Neural progenitor cell (in vitro differentiated cells): ENCODE results near the gene EFCAB10. TPM values are rescaled to one million over a fixed set of nuclear protein-coding genes. Genes with fewer than 3 reads are reported as not detected.

Source experiments
- DNase-seq: peaks from one replicate; pipeline ENCODE4 v3.0.0-alpha.2; 2016; ENCODE audit warnings: low spot score
- H2AFZ ChIP-seq: fragments of 200-600 bp; sonication (generic); replicated peaks from 2 replicates; pipeline ENCODE4 v1.6.1; 2016; ENCODE audit warnings: antibody characterized with exemption
- H3F3A ChIP-seq: fragments of 200-600 bp; sonication (generic); 2 replicates; pipeline ENCODE4 v1.6.1; 2016; ENCODE audit warnings: antibody characterized with exemption, low read depth
- H3K27ac ChIP-seq: fragments of 200-600 bp; sonication (generic); 2 replicates; pipeline ENCODE4 v1.5.1; 2016; ENCODE audit warnings: mild to moderate bottlenecking
- H3K27me3 ChIP-seq: fragments of 200-600 bp; sonication (generic); 2 replicates; pipeline ENCODE4 v1.6.1; 2016; ENCODE audit warnings: mild to moderate bottlenecking, moderate library complexity
- H3K36me3 ChIP-seq: fragments of 200-600 bp; sonication (generic); 2 replicates; pipeline ENCODE4 v1.5.1; 2016
- H3K4me1 ChIP-seq: fragments of 200-600 bp; sonication (generic); 2 replicates; pipeline ENCODE4 v1.6.1; 2016; ENCODE audit warnings: mixed run types
- H3K4me2 ChIP-seq: fragments of 200-600 bp; sonication (generic); 2 replicates; pipeline ENCODE4 v1.6.1; 2016
- H3K4me3 ChIP-seq: fragments of 200-600 bp; sonication (generic); 2 replicates; pipeline ENCODE4 v1.5.1; 2016
- H3K79me2 ChIP-seq: fragments of 200-600 bp; sonication (generic); 2 replicates; pipeline ENCODE4 v1.6.1; 2016; ENCODE audit warnings: low read depth
- H3K9ac ChIP-seq: fragments of 200-600 bp; sonication (generic); 2 replicates; pipeline ENCODE4 v1.6.1; 2016
- H3K9me3 ChIP-seq: fragments of 200-600 bp; sonication (generic); 2 replicates; pipeline ENCODE4 v1.5.1; 2016; ENCODE audit warnings: low read depth
- H4K20me1 ChIP-seq: fragments of 200-600 bp; sonication (generic); 2 replicates; pipeline ENCODE4 v1.6.1; 2016; ENCODE audit warnings: low read depth
- H3K27ac Mint-ChIP-seq: 3 replicates; pipeline ENCODE4 v1.8.0; 2021; ENCODE audit warnings: mixed read lengths
- H3K27me3 Mint-ChIP-seq: 2 replicates; pipeline ENCODE4 v1.8.0; 2022; ENCODE audit warnings: low read depth, mild to moderate bottlenecking, inconsistent platforms, moderate library complexity, mixed read lengths; ENCODE audit not compliant: insufficient read depth
- H3K36me3 Mint-ChIP-seq: 3 replicates; pipeline ENCODE4 v1.8.0; 2021; ENCODE audit warnings: mixed read lengths
- H3K4me1 Mint-ChIP-seq: 3 replicates; pipeline ENCODE4 v1.8.0; 2021; ENCODE audit warnings: mixed read lengths
- H3K4me3 Mint-ChIP-seq: 3 replicates; pipeline ENCODE4 v1.8.0; 2021; ENCODE audit warnings: mild to moderate bottlenecking, moderate library complexity, mixed read lengths
- H3K9me3 Mint-ChIP-seq: 3 replicates; pipeline ENCODE4 v1.8.0; 2020; ENCODE audit warnings: mixed read lengths
- EZH2 ChIP-seq: fragments of 200-600 bp; sonication (generic); IDR thresholded peaks from 2 replicates; pipeline ENCODE4 v1.6.1; 2017; ENCODE audit warnings: antibody characterized with exemption, mild to moderate bottlenecking, moderate library complexity
- EZH2phosphoT487 ChIP-seq: fragments of 200-600 bp; sonication (generic); IDR thresholded peaks from 2 replicates; pipeline ENCODE4 v1.6.1; 2017; ENCODE audit warnings: antibody characterized with exemption
- total RNA-seq: library from RNA; depleted of rRNA; stranded (reverse); fragments of >200 nt; gene quantifications from 2 replicates; pipeline ENCODE4 v1.2.3, GENCODE V29; 2015; ENCODE audit warnings: low replicate concordance
- TF ChIP-seq, protein P1 (sequence below): fragments of 200-600 bp; sonication (generic); IDR thresholded peaks from 2 replicates; pipeline ENCODE4 v1.5.1; 2017; ENCODE audit warnings: antibody characterized with exemption, mild to moderate bottlenecking

EFCAB10 gene
- total RNA-seq, 1 donor from 2014 or later: 5.0 TPM

DNA sequence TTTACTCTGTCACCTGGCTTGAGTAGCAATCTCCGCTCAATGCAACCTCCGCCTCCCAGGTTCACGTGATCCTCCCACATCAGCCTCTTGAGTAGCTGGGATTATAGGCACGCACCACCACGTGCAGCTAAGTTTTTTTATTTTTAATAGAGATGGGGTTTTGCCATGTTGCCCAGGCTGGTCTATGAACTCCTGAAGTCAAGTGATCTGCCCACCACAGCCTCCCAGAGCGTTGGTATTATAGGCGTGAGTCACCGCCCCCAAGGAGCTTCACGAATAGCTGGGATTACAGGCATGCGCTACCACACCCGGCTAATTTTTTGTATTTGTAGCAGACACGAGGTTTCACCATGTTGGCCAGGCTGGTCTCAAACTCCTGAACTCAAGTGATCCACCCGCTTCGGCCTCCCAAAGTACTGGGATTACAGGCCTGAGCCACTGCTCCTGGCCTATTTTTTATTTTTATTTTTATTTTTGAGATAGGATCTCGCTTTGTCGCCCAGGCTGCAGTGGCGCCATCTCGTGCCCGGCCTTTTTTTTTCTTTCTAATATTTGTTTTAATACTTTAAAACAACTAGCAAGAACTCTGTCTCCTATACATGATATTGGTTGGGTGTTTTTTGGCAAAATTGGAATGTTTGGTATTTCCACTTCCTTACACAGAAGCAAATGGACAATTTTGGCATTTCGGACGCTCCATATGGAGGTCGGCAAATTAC is 1.1 kb downstream of the EFCAB10 start:
- TF ChIP-seq EZH2phosphoT487: no peak
- TF ChIP-seq, protein P1, sequence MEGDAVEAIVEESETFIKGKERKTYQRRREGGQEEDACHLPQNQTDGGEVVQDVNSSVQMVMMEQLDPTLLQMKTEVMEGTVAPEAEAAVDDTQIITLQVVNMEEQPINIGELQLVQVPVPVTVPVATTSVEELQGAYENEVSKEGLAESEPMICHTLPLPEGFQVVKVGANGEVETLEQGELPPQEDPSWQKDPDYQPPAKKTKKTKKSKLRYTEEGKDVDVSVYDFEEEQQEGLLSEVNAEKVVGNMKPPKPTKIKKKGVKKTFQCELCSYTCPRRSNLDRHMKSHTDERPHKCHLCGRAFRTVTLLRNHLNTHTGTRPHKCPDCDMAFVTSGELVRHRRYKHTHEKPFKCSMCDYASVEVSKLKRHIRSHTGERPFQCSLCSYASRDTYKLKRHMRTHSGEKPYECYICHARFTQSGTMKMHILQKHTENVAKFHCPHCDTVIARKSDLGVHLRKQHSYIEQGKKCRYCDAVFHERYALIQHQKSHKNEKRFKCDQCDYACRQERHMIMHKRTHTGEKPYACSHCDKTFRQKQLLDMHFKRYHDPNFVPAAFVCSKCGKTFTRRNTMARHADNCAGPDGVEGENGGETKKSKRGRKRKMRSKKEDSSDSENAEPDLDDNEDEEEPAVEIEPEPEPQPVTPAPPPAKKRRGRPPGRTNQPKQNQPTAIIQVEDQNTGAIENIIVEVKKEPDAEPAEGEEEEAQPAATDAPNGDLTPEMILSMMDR: peak; percentile 18
- H3K4me3 ChIP-seq: no peak overlapping the region
- peak overlapping the region; percentile 88 for H3K4me3 Mint-ChIP-seq

GRCh38 chr7:105578496-105578895 is 2.8 kb downstream of the EFCAB10 start:
- H4K20me1 ChIP-seq: no peaks in the 10 kb centered on the region
- no peaks in the 10 kb centered on the region for H3K79me2 ChIP-seq
- H3K4me3 ChIP-seq: no peak overlapping the region
- no peak overlapping the region for H2AFZ ChIP-seq
- H3K36me3 Mint-ChIP-seq: peaks cover 5% of the 10 kb centered on the region
- H3K9ac ChIP-seq: no peak overlapping the region
- DNase-seq: no peak
- H3K27me3 Mint-ChIP-seq: peaks cover 8% of the 10 kb centered on the region
- peaks cover 2% of the 10 kb centered on the region for H3K9me3 Mint-ChIP-seq
- no peaks in the 10 kb centered on the region for H3K27me3 ChIP-seq
- peaks cover 5% of the 10 kb centered on the region for H3K4me1 ChIP-seq
- H3K36me3 ChIP-seq: no peaks in the 10 kb centered on the region
- peaks cover 18% of the 10 kb centered on the region for H3K4me1 Mint-ChIP-seq
- no peak overlapping the region for H3K27ac Mint-ChIP-seq
- no peak overlapping the region for H3K27ac ChIP-seq
- no peak overlapping the region for H3K4me3 Mint-ChIP-seq
- H3F3A ChIP-seq: peaks cover 5% of the 10 kb centered on the region
- H3K9me3 ChIP-seq: no peaks in the 10 kb centered on the region
- H3K4me2 ChIP-seq: no peak overlapping the region
- TF ChIP-seq, protein P1: no peak
- TF ChIP-seq EZH2phosphoT487: no peak
- no peak for TF ChIP-seq EZH2

More for the DNA sequence above, 1.1 kb downstream of the EFCAB10 start:
- H3K9me3 ChIP-seq: no peaks in the 10 kb centered on the region
- Mint-ChIP-seq H3K4me1 (peaks cover 18% of the 10 kb centered on the region), H3K27ac (no peak overlapping the region), H3K36me3 (peaks cover 2% of the 10 kb centered on the region), H3K9me3 (peaks cover 9% of the 10 kb centered on the region), H3K27me3 (peaks cover 7% of the 10 kb centered on the region)
- no peaks in the 10 kb centered on the region for H3K79me2 ChIP-seq
- peaks cover 5% of the 10 kb centered on the region for H3K4me1 ChIP-seq
- no peaks in the 10 kb centered on the region for H4K20me1 ChIP-seq
- no peak overlapping the region for H3K9ac ChIP-seq
- no peak overlapping the region for H3K27ac ChIP-seq
- no peak overlapping the region for H3K4me2 ChIP-seq
- H3K27me3 ChIP-seq: no peaks in the 10 kb centered on the region
- peaks cover 5% of the 10 kb centered on the region for H3F3A ChIP-seq
- H3K36me3 ChIP-seq: no peaks in the 10 kb centered on the region
- H2AFZ ChIP-seq: no peak overlapping the region
- DNase-seq: no peak

- Histone ChIP-seq H4K20me1 (no peaks in the 10 kb centered on the region), H3K4me1 (peaks cover 5% of the 10 kb centered on the region), H2AFZ (no peak overlapping the region), H3K27ac (no peak overlapping the region), H3K79me2 (no peaks in the 10 kb centered on the region), H3K4me3 (no peak overlapping the region), H3K9me3 (no peaks in the 10 kb centered on the region), H3K9ac (no peak overlapping the region), H3F3A (peaks cover 5% of the 10 kb centered on the region), H3K4me2 (no peak overlapping the region), H3K27me3 (no peaks in the 10 kb centered on the region), H3K36me3 (no peaks in the 10 kb centered on the region)
- Mint-ChIP-seq H3K4me1 (peaks cover 16% of the 10 kb centered on the region), H3K27me3 (peaks cover 8% of the 10 kb centered on the region), H3K9me3 (peaks cover 2% of the 10 kb centered on the region), H3K4me3 (no peak overlapping the region), H3K27ac (no peak overlapping the region), H3K36me3 (peaks cover 5% of the 10 kb centered on the region)
- TF ChIP-seq, protein P1: no peak
- TF ChIP-seq EZH2phosphoT487: no peak
- no peak for TF ChIP-seq EZH2
- no peak for DNase-seq
Measured at GRCh38 chr7:105577251-105577650, 4.0 kb downstream of the EFCAB10 start.
